ENCODE data around the gene PARP9. TPM values are rescaled to one million over a fixed set of nuclear protein-coding genes. Genes with fewer than 3 reads are reported as not detected.
A peak's percentile ranks its signal among the peaks of the same experiment; 100 is the strongest.
"Not testable (repeated sequence)": the region's sequence is repeated elsewhere in the genome, so short reads cannot be mapped to it uniquely, and the experiment has no call there.

Gene PARP9
- total and polyA plus RNA-seq, 4 experiments from 2014 or later = 23.1 to 43.4 (median 25.0) TPM

DNA sequence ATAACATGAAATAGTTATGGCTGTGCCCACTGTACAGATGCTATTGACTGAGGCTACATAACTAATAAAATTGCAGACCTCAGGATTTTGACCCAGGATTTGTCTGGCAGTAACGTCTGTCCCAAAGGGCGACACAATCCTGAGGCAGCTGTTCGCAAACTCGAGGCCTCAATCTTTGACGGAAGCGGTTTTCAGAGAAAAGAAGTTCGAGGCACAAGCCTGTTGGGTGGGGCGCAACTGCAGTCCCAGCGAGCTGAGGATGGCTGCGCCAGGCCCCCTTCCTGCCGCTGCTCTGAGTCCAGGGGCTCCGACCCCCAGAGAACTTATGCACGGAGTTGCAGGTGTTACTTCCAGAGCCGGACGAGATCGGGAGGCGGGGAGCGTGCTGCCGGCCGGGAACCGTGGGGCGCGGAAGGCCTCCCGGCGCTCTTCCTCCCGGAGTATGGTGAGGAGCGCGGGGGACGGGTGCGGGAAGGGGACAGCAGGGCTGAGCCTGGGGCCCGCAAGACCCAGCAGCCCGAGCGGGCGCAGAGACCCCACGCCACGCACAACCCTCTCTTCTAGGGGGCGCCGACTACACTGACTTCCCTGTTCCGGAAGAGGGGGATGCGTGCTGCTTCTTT, 13.4 kb upstream of the PARP9 start, which contains the start of gene PARP15:
PARP15 (plus strand) TSS at position 242 of the 623 bp plus-strand sequence; CDS start at position 260, 18 bp downstream.
- Mint-ChIP-seq H3K9me3 (peaks cover 0 to 15% (median 13%) of the 10 kb centered on the region in 8 donors), H3K4me1 (peaks cover 37 to 89% (median 49%) of the 10 kb centered on the region in 4 donors), H3K27me3 (no peaks in the 10 kb centered on the region), H3K36me3 (peaks cover 25 to 44% of the 10 kb centered on the region in 2 donors), H3K27ac (peak within 1 kb of the TSS; percentile 89 to 99 (median 98)), H3K4me3 (peak within 1 kb of the TSS; percentile 99 to 100 (median 100))
- peak; percentile 40 to 49 (median 47) for DNase-seq
- intact Hi-C loops (cut with micrococcal nuclease) = loop anchor here (1.0 to 5.0 kb wide), 3 partner anchors 13 to 102 kb away; partner anchors contain the start of genes DTX3L and PARP9
- Histone ChIP-seq H3K27ac (ENCODE audit: low read depth, low read length) (peak within 1 kb of the TSS; percentile 57), H3K4me1 (ENCODE audit: insufficient read depth, low read length) (peaks cover 50% of the 10 kb centered on the region), H3K4me3 (ENCODE audit: low read length in 2 of 2) (peak within 1 kb of the TSS; percentile 18 to 66), H3K9me3 (ENCODE audit: control insufficient read depth in 1 of 2, low read length in 2 of 2) (peaks cover 0 to 5% of the 10 kb centered on the region in 2 donors), H3K36me3 (ENCODE audit: insufficient read depth, low read length) (no peaks in the 10 kb centered on the region), H3K27me3 (ENCODE audit: insufficient read depth, low read length) (no peaks in the 10 kb centered on the region)
- ChIA-PET CTCF (ENCODE audit: partially characterized antibody) (interaction anchor here (1.0 to 6.2 kb wide), 7 partner anchors 10 to 184 kb away, joined by 3 to 27 read pairs (median 11); partner anchors contain the start of genes DTX3L and PARP9), POLR2A (ENCODE audit: partially characterized antibody) (interaction anchor here (0.5 to 7.2 kb wide), 9 partner anchors 12 to 216 kb away, joined by 3 to 104 read pairs (median 4); partner anchors contain the start of genes DTX3L, FAM162A, HSPBAP1 and PARP14)

- peak overlapping the region; percentile 36 to 99 (median 89) for H3K27ac Mint-ChIP-seq
- ChIA-PET POLR2A (ENCODE audit: partially characterized antibody) (interaction anchor here (0.6 to 7.2 kb wide), 4 partner anchors 10 to 731 kb away, joined by 3 to 104 read pairs (median 4); partner anchors contain the start of genes DTX3L, HSPBAP1 and PARP9), CTCF (ENCODE audit: partially characterized antibody) (interaction anchor here (1.5 to 6.2 kb wide), 4 partner anchors 11 to 102 kb away, joined by 3 to 27 read pairs (median 14); partner anchors contain the start of genes DTX3L, PARP14 and PARP9)
- Histone ChIP-seq H3K27ac (ENCODE audit: low read depth, low read length) (peak overlapping the region; percentile 16), H3K4me1 (ENCODE audit: insufficient read depth, low read length) (peaks cover 50% of the 10 kb centered on the region), H3K9me3 (ENCODE audit: control insufficient read depth in 1 of 2, low read length in 2 of 2) (no peaks in the 10 kb centered on the region), H3K4me3 (ENCODE audit: low read length in 2 of 2) (no peak overlapping the region), H3K27me3 (ENCODE audit: insufficient read depth, low read length) (no peaks in the 10 kb centered on the region), H3K36me3 (ENCODE audit: insufficient read depth, low read length) (no peaks in the 10 kb centered on the region)
- H3K4me1 Mint-ChIP-seq = peaks cover 37 to 85% (median 51%) of the 10 kb centered on the region in 4 donors
- no peak for DNase-seq
- H3K27me3 Mint-ChIP-seq = no peaks in the 10 kb centered on the region
- H3K9me3 Mint-ChIP-seq = peaks cover 0 to 4% (median 2%) of the 10 kb centered on the region in 8 donors
- intact Hi-C loops (cut with micrococcal nuclease) = loop anchor here (5.0 kb wide), 1 partner anchor 36 kb away; no protein-coding TSS in a partner anchor
- peaks cover 20 to 46% of the 10 kb centered on the region in 2 donors for H3K36me3 Mint-ChIP-seq
- H3K4me3 Mint-ChIP-seq = peak overlapping the region; percentile 99 to 100 (median 100)
Measured at GRCh38 chr3:122576174-122576940, 12.3 kb upstream of the PARP9 start.

DNA sequence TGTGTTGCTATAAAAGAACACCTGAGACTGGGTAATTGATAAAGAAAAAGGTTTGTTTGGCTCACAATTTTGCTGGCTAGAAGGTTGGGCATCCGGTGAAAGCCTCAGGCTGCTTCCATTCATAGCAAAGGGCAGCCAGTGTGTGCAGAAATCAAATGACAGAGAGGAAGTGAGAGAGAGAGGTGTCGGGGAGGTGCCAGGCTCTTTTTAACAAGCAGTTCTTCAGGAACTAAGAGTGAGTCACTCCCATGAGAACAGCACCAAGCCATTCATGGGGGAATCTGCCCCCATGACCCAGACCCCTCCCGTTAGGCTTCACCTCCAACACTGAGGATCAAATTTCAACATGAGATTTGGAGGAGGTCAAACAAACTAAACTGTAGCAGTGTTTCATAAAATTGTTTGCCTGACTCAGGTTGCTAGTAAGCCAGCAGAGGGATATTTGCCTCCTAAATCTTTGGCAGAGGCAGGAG, 8.9 kb upstream of the PARP9 start:
- DNase-seq = peak in 2 of 5 donors; percentile 19 to 51
- H3K27ac ChIP-seq (ENCODE audit: low read depth, low read length) = no peak overlapping the region

GRCh38 chr3:122568755-122569154, 4.7 kb upstream of the PARP9 start:
- ChIA-PET POLR2A (ENCODE audit: partially characterized antibody) (interaction anchor here (1.0 to 6.3 kb wide), 2 partner anchors 8 to 111 kb away, joined by 3 to 104 read pairs; partner anchors contain the start of gene PARP15), CTCF (ENCODE audit: partially characterized antibody) (interaction anchor here (0.7 to 15.6 kb wide), 2 partner anchors 10 to 109 kb away, joined by 3 to 369 read pairs; partner anchors contain the start of gene PARP14)
- no peaks in the 10 kb centered on the region for H3K27me3 Mint-ChIP-seq
- Histone ChIP-seq H3K9me3 (ENCODE audit: control insufficient read depth in 1 of 2, low read length in 2 of 2) (no peaks in the 10 kb centered on the region), H3K4me1 (ENCODE audit: insufficient read depth, low read length) (peaks cover 64% of the 10 kb centered on the region), H3K27me3 (ENCODE audit: insufficient read depth, low read length) (no peaks in the 10 kb centered on the region), H3K4me3 (ENCODE audit: low read length in 2 of 2) (no peak overlapping the region), H3K36me3 (ENCODE audit: insufficient read depth, low read length) (peaks cover 37% of the 10 kb centered on the region), H3K27ac (ENCODE audit: low read depth, low read length) (no peak overlapping the region)
- peaks cover 46 to 80% (median 64%) of the 10 kb centered on the region in 4 donors for H3K4me1 Mint-ChIP-seq
- peak overlapping the region; percentile 53 to 89 (median 70) for H3K27ac Mint-ChIP-seq
- intact Hi-C loops (cut with micrococcal nuclease) = no loop called here
- peak overlapping the region in 2 of 8 donors; percentile 29 to 48 for H3K4me3 Mint-ChIP-seq
- H3K36me3 Mint-ChIP-seq = peaks cover 56 to 83% of the 10 kb centered on the region in 2 donors
- no peaks in the 10 kb centered on the region for H3K9me3 Mint-ChIP-seq
- DNase-seq = no peak

More for the DNA sequence above, 8.9 kb upstream of the PARP9 start:
- H3K36me3 ChIP-seq (ENCODE audit: insufficient read depth, low read length) = peaks cover 22% of the 10 kb centered on the region
- no peak overlapping the region for H3K4me3 ChIP-seq (ENCODE audit: low read length in 2 of 2)
- H3K27me3 Mint-ChIP-seq = no peaks in the 10 kb centered on the region
- POLR2A ChIA-PET (ENCODE audit: partially characterized antibody) = interaction anchor here (0.7 to 7.2 kb wide), 2 partner anchors 7 to 9 kb away, joined by 3 to 104 read pairs; partner anchors contain the start of genes DTX3L and PARP9
- no peaks in the 10 kb centered on the region for H3K9me3 ChIP-seq (ENCODE audit: control insufficient read depth in 1 of 2, low read length in 2 of 2)
- H3K27ac Mint-ChIP-seq = peak overlapping the region; percentile 1 to 91 (median 76)
- no peaks in the 10 kb centered on the region for H3K9me3 Mint-ChIP-seq
- peak overlapping the region in 1 of 8 donors; percentile 52 for H3K4me3 Mint-ChIP-seq
- peaks cover 43 to 67% of the 10 kb centered on the region in 2 donors for H3K36me3 Mint-ChIP-seq
- CTCF ChIA-PET (ENCODE audit: partially characterized antibody) = interaction anchor here (1.0 to 3.6 kb wide), 2 partner anchors 13 to 106 kb away, joined by 3 to 25 read pairs; partner anchors contain the start of gene PARP14
- peaks cover 50 to 81% (median 60%) of the 10 kb centered on the region in 4 donors for H3K4me1 Mint-ChIP-seq
- no peaks in the 10 kb centered on the region for H3K27me3 ChIP-seq (ENCODE audit: insufficient read depth, low read length)
- intact Hi-C loops (cut with micrococcal nuclease) = no loop called here
- peaks cover 56% of the 10 kb centered on the region for H3K4me1 ChIP-seq (ENCODE audit: insufficient read depth, low read length)

DNA sequence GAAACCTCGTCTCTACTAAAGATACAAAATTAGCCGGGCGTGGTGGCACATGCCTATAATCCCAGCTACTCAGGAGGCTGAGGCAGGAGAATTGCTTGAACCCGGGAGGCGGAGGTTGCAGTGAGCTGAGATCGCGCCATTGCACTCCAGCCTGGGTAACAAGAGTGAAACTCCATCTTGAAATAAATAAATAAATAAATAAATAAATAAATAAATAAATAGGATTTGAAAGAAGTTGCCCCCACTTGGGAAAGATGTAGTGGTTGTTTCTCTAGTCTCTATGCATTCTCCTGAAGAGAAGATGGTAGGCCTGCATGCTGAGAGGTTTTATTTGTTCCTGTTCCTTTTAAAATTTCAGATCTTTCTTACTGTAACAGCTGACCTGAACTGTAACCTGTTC, 4.0 kb upstream of the PARP9 start:
- H3K27me3 ChIP-seq (ENCODE audit: insufficient read depth, low read length); H3K9me3 ChIP-seq (ENCODE audit: control insufficient read depth in 1 of 2, low read length in 2 of 2); H3K27ac ChIP-seq (ENCODE audit: low read depth, low read length); H3K9me3 Mint-ChIP-seq; H3K27me3 Mint-ChIP-seq; intact Hi-C loops (cut with micrococcal nuclease); DNase-seq; H3K4me3 ChIP-seq (ENCODE audit: low read length in 2 of 2): not testable (repeated sequence)
- H3K4me1 Mint-ChIP-seq = peaks cover 46 to 80% (median 65%) of the 10 kb centered on the region in 4 donors
- Histone ChIP-seq H3K4me1 (ENCODE audit: insufficient read depth, low read length) (peaks cover 64% of the 10 kb centered on the region), H3K36me3 (ENCODE audit: insufficient read depth, low read length) (peaks cover 37% of the 10 kb centered on the region)
- H3K36me3 Mint-ChIP-seq = peaks cover 56 to 82% of the 10 kb centered on the region in 2 donors
- H3K4me3 Mint-ChIP-seq = peak overlapping the region in 4 of 8 donors; percentile 3 to 44 (median 34)
- H3K27ac Mint-ChIP-seq = peak overlapping the region; percentile 53 to 89 (median 70)
- POLR2A ChIA-PET (ENCODE audit: partially characterized antibody) = interaction anchor here (0.8 to 6.3 kb wide), 3 partner anchors 9 to 819 kb away, joined by 3 to 104 read pairs (median 3); partner anchors contain the start of genes GOLGB1 and PARP15
- CTCF ChIA-PET (ENCODE audit: partially characterized antibody) = interaction anchor here (15.6 kb wide), 1 partner anchor 110 kb away, joined by 369 read pairs; the partner anchor contains the start of gene PARP14

- Mint-ChIP-seq H3K36me3 (peaks cover 42 to 54% of the 10 kb centered on the region in 2 donors), H3K4me3 (peak overlapping the region; percentile 92 to 98 (median 96)), H3K9me3 (no peaks in the 10 kb centered on the region), H3K27ac (peak overlapping the region; percentile 90 to 99 (median 97)), H3K27me3 (no peaks in the 10 kb centered on the region), H3K4me1 (peaks cover 48 to 79% (median 64%) of the 10 kb centered on the region in 4 donors)
- peaks cover 20% of the 10 kb centered on the region for H3K36me3 ChIP-seq (ENCODE audit: insufficient read depth, low read length)
- H3K27me3 ChIP-seq (ENCODE audit: insufficient read depth, low read length) = no peaks in the 10 kb centered on the region
- peak overlapping the region; percentile 78 to 94 for H3K4me3 ChIP-seq (ENCODE audit: low read length in 2 of 2)
- peak overlapping the region; percentile 95 for H3K27ac ChIP-seq (ENCODE audit: low read depth, low read length)
- CTCF ChIA-PET (ENCODE audit: partially characterized antibody) = interaction anchor here (1.4 to 15.6 kb wide), 3 partner anchors 13 to 1018 kb away, joined by 3 to 369 read pairs (median 27); partner anchors contain the start of genes PARP14, PARP15 and POLQ
- POLR2A ChIA-PET (ENCODE audit: partially characterized antibody) = interaction anchor here (0.8 to 6.5 kb wide), 15 partner anchors 13 to 638 kb away, joined by 3 to 113 read pairs (median 6); partner anchors contain the start of genes FAM162A, HSPBAP1, KPNA1 and MIX23
- peaks cover 64% of the 10 kb centered on the region for H3K4me1 ChIP-seq (ENCODE audit: insufficient read depth, low read length)
- no peaks in the 10 kb centered on the region for H3K9me3 ChIP-seq (ENCODE audit: control insufficient read depth in 1 of 2, low read length in 2 of 2)
- intact Hi-C loops (cut with micrococcal nuclease) = loop anchor here (1.0 to 2.0 kb wide), 4 partner anchors 14 to 465 kb away; partner anchors contain the start of genes HSPBAP1, PARP15 and WDR5B
- DNase-seq = no peak
Measured at GRCh38 chr3:122563717-122564025, 429 bp downstream of the PARP9 start.
